Endothelial cell of umbilical vein (primary cell): ENCODE results near the gene PITPNM1.

Experiments
- GATA2 ChIP-seq: IDR thresholded peaks from 2 replicates; pipeline ENCODE4 v1.7.0; 2011; ENCODE audit warnings: low read depth, mild to moderate bottlenecking, moderate library complexity, mixed read lengths, low read length; ENCODE audit not compliant: insufficient read length, insufficient read depth
- MYC ChIP-seq: IDR thresholded peaks from one replicate; pipeline ENCODE4 v1.6.1; 2011; ENCODE audit warnings: mild to moderate bottlenecking, low read depth, low read length
- POLR2A ChIP-seq: IDR thresholded peaks from 2 replicates; pipeline ENCODE4 v1.6.1; 2012; ENCODE audit warnings: low read depth, mild to moderate bottlenecking, control low read depth, low read length
- TF ChIP-seq, protein P1 (sequence below), 2 donors: IDR thresholded peaks; 1 replicate in 1 of 2; 2 replicates in 1 of 2; pipeline ENCODE4 v1.5.1; 2011; ENCODE audit warnings: low read length in 2 of 2, mild to moderate bottlenecking in 2 of 2, moderate library complexity in 2 of 2, control low read depth in 1 of 2, inconsistent platforms in 1 of 2, low read depth in 1 of 2; ENCODE audit not compliant: insufficient read depth in 1 of 2; ENCODE audit errors: extremely low read depth in 1 of 2
- TF ChIP-seq, protein P2 (sequence below): IDR thresholded peaks from 2 replicates; pipeline ENCODE4 v1.6.1; 2011; ENCODE audit not compliant: insufficient read depth, insufficient read length

DNA sequence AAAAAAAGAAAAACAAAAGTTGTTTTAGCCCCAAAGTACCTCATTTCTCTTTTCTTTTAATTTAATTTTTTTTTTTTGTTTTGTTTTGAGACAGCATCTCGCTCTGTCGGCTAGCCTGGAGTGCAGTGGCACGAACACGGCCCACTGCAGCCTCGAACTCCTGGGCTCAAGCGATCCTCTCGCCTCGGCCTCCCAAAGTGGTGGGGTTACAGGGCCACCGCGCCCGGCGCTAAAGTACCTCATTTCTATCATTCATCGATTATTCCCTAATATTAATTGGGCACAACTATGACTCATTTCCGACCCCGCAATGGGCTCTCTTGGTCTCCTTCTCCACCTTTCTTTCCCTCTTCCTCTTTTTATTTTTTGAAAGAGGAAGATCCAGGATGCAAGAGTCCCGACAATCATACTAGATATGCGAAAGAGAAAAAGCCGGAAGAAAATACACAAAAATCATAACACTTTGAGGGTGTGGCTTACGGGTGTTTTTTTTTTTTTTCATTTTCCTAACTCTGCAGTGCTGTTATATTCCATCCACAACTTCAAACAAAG lies 22.8 kb downstream of the PITPNM1 start:
- TF ChIP-seq, protein P1, sequence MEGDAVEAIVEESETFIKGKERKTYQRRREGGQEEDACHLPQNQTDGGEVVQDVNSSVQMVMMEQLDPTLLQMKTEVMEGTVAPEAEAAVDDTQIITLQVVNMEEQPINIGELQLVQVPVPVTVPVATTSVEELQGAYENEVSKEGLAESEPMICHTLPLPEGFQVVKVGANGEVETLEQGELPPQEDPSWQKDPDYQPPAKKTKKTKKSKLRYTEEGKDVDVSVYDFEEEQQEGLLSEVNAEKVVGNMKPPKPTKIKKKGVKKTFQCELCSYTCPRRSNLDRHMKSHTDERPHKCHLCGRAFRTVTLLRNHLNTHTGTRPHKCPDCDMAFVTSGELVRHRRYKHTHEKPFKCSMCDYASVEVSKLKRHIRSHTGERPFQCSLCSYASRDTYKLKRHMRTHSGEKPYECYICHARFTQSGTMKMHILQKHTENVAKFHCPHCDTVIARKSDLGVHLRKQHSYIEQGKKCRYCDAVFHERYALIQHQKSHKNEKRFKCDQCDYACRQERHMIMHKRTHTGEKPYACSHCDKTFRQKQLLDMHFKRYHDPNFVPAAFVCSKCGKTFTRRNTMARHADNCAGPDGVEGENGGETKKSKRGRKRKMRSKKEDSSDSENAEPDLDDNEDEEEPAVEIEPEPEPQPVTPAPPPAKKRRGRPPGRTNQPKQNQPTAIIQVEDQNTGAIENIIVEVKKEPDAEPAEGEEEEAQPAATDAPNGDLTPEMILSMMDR (IDR thresholded peaks at IDR 0.05; ENCODE audit: extremely low read depth in 1 of 2, insufficient read depth in 1 of 2, low read depth in 1 of 2, low read length in 2 of 2): no peak
- no peak for TF ChIP-seq POLR2A
- TF ChIP-seq MYC: no peak
- no peak for TF ChIP-seq GATA2
- TF ChIP-seq, protein P2, sequence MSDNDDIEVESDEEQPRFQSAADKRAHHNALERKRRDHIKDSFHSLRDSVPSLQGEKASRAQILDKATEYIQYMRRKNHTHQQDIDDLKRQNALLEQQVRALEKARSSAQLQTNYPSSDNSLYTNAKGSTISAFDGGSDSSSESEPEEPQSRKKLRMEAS: no peak
